Loucy (cell line): ENCODE measurements around the gene AACS.

Source experiments
- H2AFZ ChIP-seq: fragments of 200-600 bp; sonication (generic); 2 replicates; pipeline ENCODE4 v1.6.0; 2016; ENCODE audit warnings: antibody characterized with exemption, mild to moderate bottlenecking, low read length, moderate library complexity
- H3F3A ChIP-seq: fragments of 200-600 bp; 2 replicates; pipeline ENCODE4 v1.6.0; 2016; ENCODE audit warnings: antibody characterized with exemption, low read depth, mild to moderate bottlenecking
- H3K27me3 ChIP-seq: fragments of 200-600 bp; sonication (generic); 2 replicates; pipeline ENCODE4 v1.6.1; 2014; ENCODE audit warnings: low read length, mild to moderate bottlenecking; ENCODE audit not compliant: insufficient read depth, poor library complexity, severe bottlenecking
- H3K36me3 ChIP-seq: fragments of 200-600 bp; sonication (generic); 2 replicates; pipeline ENCODE4 v1.6.1; 2016; ENCODE audit warnings: low read length; ENCODE audit not compliant: insufficient read depth
- H3K4me1 ChIP-seq: fragments of 200-600 bp; sonication (generic); 2 replicates; pipeline ENCODE4 v1.5.1; 2014; ENCODE audit warnings: low read length, mild to moderate bottlenecking; ENCODE audit not compliant: insufficient read depth, poor library complexity, severe bottlenecking
- H3K4me2 ChIP-seq: fragments of 200-600 bp; sonication (generic); 2 replicates; pipeline ENCODE4 v1.6.0; 2014; ENCODE audit warnings: antibody characterized with exemption, low read length, low read depth, mild to moderate bottlenecking; ENCODE audit not compliant: poor library complexity, severe bottlenecking
- H3K4me3 ChIP-seq: fragments of 200-600 bp; sonication (generic); 2 replicates; pipeline ENCODE4 v1.5.1; 2014; ENCODE audit warnings: low read length, mild to moderate bottlenecking, mixed read lengths; ENCODE audit not compliant: poor library complexity, severe bottlenecking
- H3K79me2 ChIP-seq: fragments of 200-600 bp; sonication (generic); 2 replicates; pipeline ENCODE4 v1.6.1; 2014; ENCODE audit warnings: low read length; ENCODE audit not compliant: insufficient read depth
- H3K9ac ChIP-seq: fragments of 200-600 bp; sonication (generic); 2 replicates; pipeline ENCODE4 v1.6.0; 2014; ENCODE audit warnings: mild to moderate bottlenecking, low read depth, low read length, moderate library complexity; ENCODE audit not compliant: poor library complexity, severe bottlenecking
- H3K9me2 ChIP-seq: fragments of 200-600 bp; sonication (generic); replicated peaks from 2 replicates; pipeline ENCODE4 v1.6.1; 2016; ENCODE audit warnings: low read depth, low read length, mixed read lengths
- H3K9me3 ChIP-seq: fragments of 200-600 bp; sonication (generic); 2 replicates; pipeline ENCODE4 v1.6.1; 2014; ENCODE audit warnings: mild to moderate bottlenecking, antibody characterized with exemption, low read length, low read depth; ENCODE audit not compliant: insufficient read depth
- H4K20me1 ChIP-seq: fragments of 200-600 bp; sonication (generic); 2 replicates; pipeline ENCODE4 v1.6.0; 2014; ENCODE audit warnings: antibody characterized with exemption, low read length, mild to moderate bottlenecking; ENCODE audit not compliant: insufficient read depth, poor library complexity, severe bottlenecking
- CTCF ChIP-seq: fragments of 200-600 bp; sonication (generic); conservative IDR thresholded peaks from 2 replicates; pipeline ENCODE4 v1.5.1; 2014; ENCODE audit warnings: mild to moderate bottlenecking, antibody characterized with exemption, low read length
- EZH2phosphoT487 ChIP-seq: fragments of 200-600 bp; IDR thresholded peaks from 2 replicates; pipeline ENCODE4 v1.6.1; 2018; ENCODE audit warnings: antibody characterized with exemption, mild to moderate bottlenecking, moderate library complexity, borderline replicate concordance

The AACS gene

GRCh38 chr12:125113263-125113662, 48.0 kb downstream of the AACS start:
- peaks cover 51% of the 10 kb centered on the region; the same call in 1 of the 2 replicates for H3K36me3 ChIP-seq
- no peaks in the 10 kb centered on the region for H3K9me3 ChIP-seq
- no peaks in the 10 kb centered on the region for H3K4me1 ChIP-seq
- no peak overlapping the region for H3K4me2 ChIP-seq
- H3K27me3 ChIP-seq, result no peaks in the 10 kb centered on the region
- H3F3A ChIP-seq, result no peaks in the 10 kb centered on the region
- no peaks in the 10 kb centered on the region for H4K20me1 ChIP-seq
- H3K9ac ChIP-seq, result no peak overlapping the region
- H2AFZ ChIP-seq, result no peak overlapping the region
- no peak overlapping the region for H3K4me3 ChIP-seq
- H3K79me2 ChIP-seq, result no peaks in the 10 kb centered on the region
- no peaks in the 10 kb centered on the region for H3K9me2 ChIP-seq
- TF ChIP-seq CTCF (no peak), EZH2phosphoT487 (no peak)

- no peak for TF ChIP-seq EZH2phosphoT487
- no peak for TF ChIP-seq CTCF
These were observed 48.6 kb downstream of the AACS start for GRCh38 chr12:125113789-125114188.

GRCh38 chr12:125114365-125115141, 49.3 kb downstream of the AACS start:
- Histone ChIP-seq H3K9me3 (no peaks in the 10 kb centered on the region), H3K4me1 (no peaks in the 10 kb centered on the region), H3K9ac (no peak overlapping the region), H3K27me3 (no peaks in the 10 kb centered on the region), H3K79me2 (no peaks in the 10 kb centered on the region), H3K9me2 (no peaks in the 10 kb centered on the region), H3F3A (no peaks in the 10 kb centered on the region), H3K36me3 (peaks cover 54% of the 10 kb centered on the region; the same call in 1 of the 2 replicates), H3K4me3 (no peak overlapping the region), H3K4me2 (no peak overlapping the region), H4K20me1 (no peaks in the 10 kb centered on the region), H2AFZ (no peak overlapping the region)
- TF ChIP-seq CTCF (no peak), EZH2phosphoT487 (no peak)

More at GRCh38 chr12:125113789-125114188, 48.6 kb downstream of the AACS start:
- no peak overlapping the region for H2AFZ ChIP-seq
- H3K27me3 ChIP-seq, result no peaks in the 10 kb centered on the region
- H4K20me1 ChIP-seq, result no peaks in the 10 kb centered on the region
- H3K9ac ChIP-seq, result no peak overlapping the region
- H3K79me2 ChIP-seq, result no peaks in the 10 kb centered on the region
- no peaks in the 10 kb centered on the region for H3K4me1 ChIP-seq
- H3K36me3 ChIP-seq, result peaks cover 56% of the 10 kb centered on the region; the same call in 1 of the 2 replicates
- H3F3A ChIP-seq, result no peaks in the 10 kb centered on the region
- H3K4me3 ChIP-seq, result no peak overlapping the region
- H3K4me2 ChIP-seq, result no peak overlapping the region
- H3K9me3 ChIP-seq, result no peaks in the 10 kb centered on the region
- H3K9me2 ChIP-seq, result no peaks in the 10 kb centered on the region
